ENCODE data around the gene STX2. TPM values are rescaled to one million over a fixed set of nuclear protein-coding genes. Genes with fewer than 3 reads are reported as not detected.

The STX2 gene
- total RNA-seq, 1 donor: 43.8 TPM

- H4K20me1 ChIP-seq (ENCODE audit: insufficient read depth, low read length): peaks cover 36% of the 10 kb centered on the region
- peak overlapping the region; percentile 83 for H3K27ac ChIP-seq (ENCODE audit: low read depth, low read length)
- no peaks in the 10 kb centered on the region for H3K9me3 ChIP-seq (ENCODE audit: low read depth, low read length)
- H3K79me2 ChIP-seq (ENCODE audit: insufficient read depth, low read length): peaks cover 27% of the 10 kb centered on the region
- peak overlapping the region; percentile 82 for H3K4me3 ChIP-seq (ENCODE audit: insufficient read depth, low read length)
- no peaks in the 10 kb centered on the region for H3K27me3 ChIP-seq (ENCODE audit: insufficient read depth, low read length)
- TF ChIP-seq, protein P1, sequence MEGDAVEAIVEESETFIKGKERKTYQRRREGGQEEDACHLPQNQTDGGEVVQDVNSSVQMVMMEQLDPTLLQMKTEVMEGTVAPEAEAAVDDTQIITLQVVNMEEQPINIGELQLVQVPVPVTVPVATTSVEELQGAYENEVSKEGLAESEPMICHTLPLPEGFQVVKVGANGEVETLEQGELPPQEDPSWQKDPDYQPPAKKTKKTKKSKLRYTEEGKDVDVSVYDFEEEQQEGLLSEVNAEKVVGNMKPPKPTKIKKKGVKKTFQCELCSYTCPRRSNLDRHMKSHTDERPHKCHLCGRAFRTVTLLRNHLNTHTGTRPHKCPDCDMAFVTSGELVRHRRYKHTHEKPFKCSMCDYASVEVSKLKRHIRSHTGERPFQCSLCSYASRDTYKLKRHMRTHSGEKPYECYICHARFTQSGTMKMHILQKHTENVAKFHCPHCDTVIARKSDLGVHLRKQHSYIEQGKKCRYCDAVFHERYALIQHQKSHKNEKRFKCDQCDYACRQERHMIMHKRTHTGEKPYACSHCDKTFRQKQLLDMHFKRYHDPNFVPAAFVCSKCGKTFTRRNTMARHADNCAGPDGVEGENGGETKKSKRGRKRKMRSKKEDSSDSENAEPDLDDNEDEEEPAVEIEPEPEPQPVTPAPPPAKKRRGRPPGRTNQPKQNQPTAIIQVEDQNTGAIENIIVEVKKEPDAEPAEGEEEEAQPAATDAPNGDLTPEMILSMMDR (IDR thresholded peaks at IDR 0.05; ENCODE audit: extremely low read depth, low read depth, low read length): no peak
- peak overlapping the region; percentile 83 for H3K4me2 ChIP-seq (ENCODE audit: insufficient read depth, low read length)
- peak; percentile 93 for DNase-seq (ENCODE audit: insufficient read length, low spot score, missing footprints)
- H3K4me1 ChIP-seq (ENCODE audit: insufficient read depth, low read length): peaks cover 19% of the 10 kb centered on the region
- peak overlapping the region; percentile 28 for H2AFZ ChIP-seq (ENCODE audit: low read length)
- H3K36me3 ChIP-seq (ENCODE audit: insufficient read depth, low read length): peaks cover 47% of the 10 kb centered on the region
Measured at GRCh38 chr12:130872179-130873096, 33.4 kb upstream of the STX2 start.

GRCh38 chr12:130871286-130872178 is 32.5 kb upstream of the STX2 start, which contains the start of gene RAN:
TSS of gene RAN (plus strand) at chr12:130872066. CDS start at chr12:130872594, 528 bp downstream.
- H3K27me3 ChIP-seq (ENCODE audit: insufficient read depth, low read length): no peaks in the 10 kb centered on the region
- peaks cover 39% of the 10 kb centered on the region for H3K36me3 ChIP-seq (ENCODE audit: insufficient read depth, low read length)
- H3K9me3 ChIP-seq (ENCODE audit: low read depth, low read length): no peaks in the 10 kb centered on the region

GRCh38 chr12:130870442-130871285 is 31.6 kb upstream of the STX2 start:
- peaks cover 30% of the 10 kb centered on the region for H3K36me3 ChIP-seq (ENCODE audit: insufficient read depth, low read length)
- peak; percentile 98 for DNase-seq (ENCODE audit: insufficient read length, low spot score, missing footprints)
- H3K79me2 ChIP-seq (ENCODE audit: insufficient read depth, low read length): peaks cover 27% of the 10 kb centered on the region
- H3K4me1 ChIP-seq (ENCODE audit: insufficient read depth, low read length): peaks cover 19% of the 10 kb centered on the region
- peak overlapping the region; percentile 78 for H3K4me3 ChIP-seq (ENCODE audit: insufficient read depth, low read length)
- H4K20me1 ChIP-seq (ENCODE audit: insufficient read depth, low read length): peaks cover 28% of the 10 kb centered on the region
- no peaks in the 10 kb centered on the region for H3K9me3 ChIP-seq (ENCODE audit: low read depth, low read length)
- no peaks in the 10 kb centered on the region for H3K27me3 ChIP-seq (ENCODE audit: insufficient read depth, low read length)
- peak overlapping the region; percentile 89 for H3K4me2 ChIP-seq (ENCODE audit: insufficient read depth, low read length)
- peak overlapping the region; percentile 91 for H2AFZ ChIP-seq (ENCODE audit: low read length)
- TF ChIP-seq, protein P1 (IDR thresholded peaks at IDR 0.05; ENCODE audit: extremely low read depth, low read depth, low read length): peak; percentile 62
- H3K27ac ChIP-seq (ENCODE audit: low read depth, low read length): peak overlapping the region; percentile 93

More at GRCh38 chr12:130871286-130872178, 32.5 kb upstream of the STX2 start, which contains the start of gene RAN:
- Histone ChIP-seq H3K4me1 (ENCODE audit: insufficient read depth, low read length) (peaks cover 19% of the 10 kb centered on the region), H2AFZ (ENCODE audit: low read length) (peak within 1 kb of the TSS; percentile 91), H4K20me1 (ENCODE audit: insufficient read depth, low read length) (peaks cover 33% of the 10 kb centered on the region), H3K4me3 (ENCODE audit: insufficient read depth, low read length) (peak within 1 kb of the TSS; percentile 82), H3K79me2 (ENCODE audit: insufficient read depth, low read length) (peaks cover 27% of the 10 kb centered on the region), H3K27ac (ENCODE audit: low read depth, low read length) (peak within 1 kb of the TSS; percentile 93), H3K4me2 (ENCODE audit: insufficient read depth, low read length) (peak within 1 kb of the TSS; percentile 89)
- TF ChIP-seq, protein P1 (IDR thresholded peaks at IDR 0.05; ENCODE audit: extremely low read depth, low read depth, low read length): no peak
- DNase-seq (ENCODE audit: insufficient read length, low spot score, missing footprints): peak; percentile 100

Measured in osteoblast (primary cell).